SK-N-DZ (cell line): ENCODE results near the gene GPR17.

Source experiments
- DNase-seq: peaks from one replicate; pipeline ENCODE4 v3.0.0-alpha.2; 2015; ENCODE audit warnings: low spot score

Gene GPR17

GRCh38 chr2:127630096-127630863 is 15.7 kb upstream of the GPR17 start:
- no peak for DNase-seq

GRCh38 chr2:127630864-127631540 is 15.0 kb upstream of the GPR17 start:
- no peak for DNase-seq

- DNase-seq, result no peak
Measured at GRCh38 chr2:127631541-127631996, 14.4 kb upstream of the GPR17 start.

GRCh38 chr2:127631997-127632581 is 13.9 kb upstream of the GPR17 start:
- DNase-seq, result no peak

- no peak for DNase-seq
Measured at GRCh38 chr2:127632592-127633489, 13.1 kb upstream of the GPR17 start.

- no peak for DNase-seq
Measured at GRCh38 chr2:127633556-127634065, 12.3 kb upstream of the GPR17 start.

GRCh38 chr2:127634066-127634617 is 11.8 kb upstream of the GPR17 start:
- no peak for DNase-seq

- no peak for DNase-seq
Measured at GRCh38 chr2:127634626-127635379, 11.2 kb upstream of the GPR17 start.

- DNase-seq, result no peak
Measured at GRCh38 chr2:127635380-127636237, 10.3 kb upstream of the GPR17 start.

- no peak for DNase-seq
Measured at GRCh38 chr2:127636248-127637235, 9.4 kb upstream of the GPR17 start.

GRCh38 chr2:127637236-127637630 is 8.7 kb upstream of the GPR17 start:
- DNase-seq, result no peak

- no peak for DNase-seq
Measured at GRCh38 chr2:127637725-127638252, 8.2 kb upstream of the GPR17 start.

GRCh38 chr2:127638361-127639110 is 7.4 kb upstream of the GPR17 start:
- DNase-seq, result no peak

- no peak for DNase-seq
Measured at GRCh38 chr2:127639111-127639474, 6.9 kb upstream of the GPR17 start.

GRCh38 chr2:127640082-127641072 is 5.6 kb upstream of the GPR17 start:
- peak; percentile 73 for DNase-seq

GRCh38 chr2:127641133-127641532 is 4.8 kb upstream of the GPR17 start:
- DNase-seq, result no peak
